AG04450 (cell line): ENCODE data around the gene ISCA2. TPM values are rescaled to one million over a fixed set of nuclear protein-coding genes. Genes with fewer than 3 reads are reported as not detected.

ENCODE experiments used
- CTCF ChIA-PET: fragments of 300-600, 350-600 bp; formaldehyde crosslinking; extraction: SDS; loops from one replicate; lab custom pipeline; 2022; ENCODE audit warnings: antibody characterized with exemption, inconsistent platforms; lab: Charles Lee
- POLR2A ChIA-PET: fragments of 350-600 bp; formaldehyde crosslinking; extraction: SDS; loops from one replicate; lab custom pipeline; 2021; ENCODE audit warnings: antibody characterized with exemption, inconsistent platforms; lab: Yijun Ruan, JAX
- DNase-seq: peaks from one replicate; pipeline ENCODE4 v3.0.0-alpha.2; 2011; ENCODE audit warnings: low read depth, low spot score
- H3K27ac ChIP-seq: one replicate; pipeline ENCODE4 v1.5.1; 2012; ENCODE audit warnings: low read depth, low read length, control low read depth
- H3K27me3 ChIP-seq: one replicate; pipeline ENCODE4 v1.6.0; 2012; ENCODE audit warnings: low read length; ENCODE audit not compliant: control insufficient read depth, insufficient read depth
- H3K4me3 ChIP-seq: 2 replicates; pipeline ENCODE4 v1.5.1; 2011; ENCODE audit warnings: mild to moderate bottlenecking, low read depth, low read length, control low read depth
- H3K9me3 ChIP-seq: 2 replicates; pipeline ENCODE4 v1.5.1; 2012; ENCODE audit warnings: low read length; ENCODE audit not compliant: control insufficient read depth, insufficient read depth
- CTCF ChIP-seq: IDR thresholded peaks from 2 replicates; pipeline ENCODE4 v1.5.1; 2011; ENCODE audit warnings: low read depth, low read length, control low read depth, inconsistent platforms
- polyA plus RNA-seq: library from polyadenylated mRNA; depleted of rRNA; stranded (reverse); fragments of >200 nt; gene quantifications from 2 replicates; pipeline ENCODE4 v1.2.3, GENCODE V29; 2011

Gene ISCA2
- polyA plus RNA-seq, 1 experiment: 45.6 TPM

DNA sequence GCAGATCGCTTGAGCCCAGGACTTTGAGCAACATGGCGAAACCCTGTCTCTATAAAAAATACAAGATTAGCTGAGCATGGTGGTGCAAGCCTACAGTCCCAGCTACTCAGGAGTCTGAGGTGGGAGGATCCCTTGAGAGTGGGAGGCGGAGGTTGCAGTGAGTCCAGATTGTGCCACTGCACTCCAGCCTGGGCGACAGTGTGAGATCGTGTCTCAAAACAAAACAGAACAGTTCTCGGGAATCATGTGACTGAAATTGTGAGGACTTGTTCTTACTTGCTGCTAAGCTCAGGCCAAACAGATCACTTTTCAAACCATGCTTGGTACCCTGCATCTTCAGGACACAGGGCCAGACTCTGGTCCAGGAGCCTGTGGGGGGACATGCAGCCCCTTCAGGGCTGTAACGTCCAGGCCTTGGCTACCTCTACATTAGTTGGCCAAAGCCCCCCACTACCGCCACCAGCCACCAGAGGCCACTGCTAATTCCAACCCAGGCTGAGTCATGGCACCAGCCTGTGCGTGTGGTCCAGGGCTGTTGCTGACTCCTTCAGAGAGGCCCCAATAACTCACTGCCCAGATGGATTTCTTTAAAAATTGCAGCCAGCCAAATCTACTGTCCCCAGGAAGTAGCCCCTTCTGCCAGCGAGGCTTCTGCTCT, 34.1 kb upstream of the ISCA2 start:
- Histone ChIP-seq H3K4me3 (no peak overlapping the region), H3K27me3 (peaks cover 21% of the 10 kb centered on the region), H3K9me3 (no peaks in the 10 kb centered on the region), H3K27ac (no peak overlapping the region)
- peak; percentile 79 for TF ChIP-seq CTCF
- CTCF ChIA-PET: interaction anchor here (0.7 to 4.8 kb wide), 5 partner anchors 16 to 345 kb away, joined by 3 to 19 read pairs (median 3); no protein-coding TSS in a partner anchor
- POLR2A ChIA-PET: interaction anchor here (0.8 kb wide), 1 partner anchor 15 kb away, joined by 3 read pairs; no protein-coding TSS in a partner anchor
- peak; percentile 8 for DNase-seq

- Histone ChIP-seq H3K9me3 (no peaks in the 10 kb centered on the region), H3K27ac (no peak overlapping the region), H3K27me3 (peaks cover 21% of the 10 kb centered on the region), H3K4me3 (no peak overlapping the region)
- ChIA-PET CTCF (interaction anchor here (0.7 to 4.8 kb wide), 6 partner anchors 14 to 344 kb away, joined by 3 to 19 read pairs (median 4); no protein-coding TSS in a partner anchor), POLR2A (interaction anchor here (0.8 kb wide), 1 partner anchor 15 kb away, joined by 3 read pairs; no protein-coding TSS in a partner anchor)
- no peak for DNase-seq
- TF ChIP-seq CTCF: no peak
Measured at GRCh38 chr14:74459976-74460375, 33.6 kb upstream of the ISCA2 start.

DNA sequence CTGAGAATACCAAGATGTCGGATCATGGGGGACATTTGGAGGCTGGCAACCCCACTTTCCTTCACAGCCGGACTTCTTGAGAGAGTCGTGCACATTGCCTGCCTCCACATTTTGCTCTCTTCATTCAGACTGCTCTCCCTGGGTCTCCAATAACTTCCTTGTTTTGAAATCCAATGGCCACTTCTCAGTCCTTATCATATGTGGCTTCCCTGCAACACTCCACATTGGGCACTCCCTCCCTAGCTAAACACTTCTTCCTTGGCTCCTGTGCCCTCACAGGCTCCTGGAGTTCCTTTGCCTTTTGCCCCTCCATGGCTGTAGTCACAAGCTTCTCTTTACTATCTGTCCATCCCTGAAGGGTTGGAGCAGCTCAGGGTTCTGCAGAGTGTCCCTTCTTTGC, 30.6 kb upstream of the ISCA2 start:
- CTCF ChIA-PET: no interaction called here
- H3K27me3 ChIP-seq: peaks cover 24% of the 10 kb centered on the region
- no peak overlapping the region for H3K27ac ChIP-seq
- POLR2A ChIA-PET: no interaction called here
- TF ChIP-seq CTCF: no peak
- no peak overlapping the region for H3K4me3 ChIP-seq
- H3K9me3 ChIP-seq: no peaks in the 10 kb centered on the region
- no peak for DNase-seq

DNA sequence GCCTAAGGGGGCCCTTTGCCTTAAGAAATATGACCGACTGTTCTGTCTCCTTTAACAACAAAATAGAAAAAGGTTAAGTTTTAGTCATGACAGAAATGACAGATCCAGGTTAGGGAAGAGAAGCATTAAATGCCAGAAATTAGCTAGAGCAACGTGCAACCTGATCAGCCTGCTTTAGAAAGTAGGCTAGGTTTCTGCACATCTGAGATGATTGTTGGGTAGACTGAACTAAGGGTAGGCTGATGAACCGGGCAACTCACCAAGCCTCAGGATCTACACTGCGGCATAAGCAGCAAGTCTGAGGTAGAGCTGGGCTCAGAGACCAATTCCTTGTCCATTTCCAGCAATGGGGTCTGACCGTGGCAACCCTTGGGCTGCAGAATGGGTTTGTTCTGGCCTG, 29.9 kb upstream of the ISCA2 start:
- ChIA-PET CTCF (no interaction called here), POLR2A (no interaction called here)
- Histone ChIP-seq H3K27me3 (peaks cover 26% of the 10 kb centered on the region), H3K9me3 (no peaks in the 10 kb centered on the region), H3K27ac (no peak overlapping the region), H3K4me3 (no peak overlapping the region)
- TF ChIP-seq CTCF: no peak
- no peak for DNase-seq

- no peak overlapping the region for H3K4me3 ChIP-seq
- POLR2A ChIA-PET: no interaction called here
- H3K27ac ChIP-seq: no peak overlapping the region
- no peak for DNase-seq
- no peak for TF ChIP-seq CTCF
- CTCF ChIA-PET: no interaction called here
- peaks cover 26% of the 10 kb centered on the region for H3K27me3 ChIP-seq
- H3K9me3 ChIP-seq: no peaks in the 10 kb centered on the region
Measured at GRCh38 chr14:74464785-74465184, 28.8 kb upstream of the ISCA2 start.
